ENCODE results near the gene PAF1.
A peak's percentile ranks its signal among the peaks of the same experiment; 100 is the strongest.

GRCh38 chr19:39407660-39408391, 16.9 kb upstream of the PAF1 start:
- no peak for TF ChIP-seq CTCF (IDR thresholded peaks at IDR 0.05 in 8 of 11, conservative IDR thresholded peaks at IDR 0.05 in 3 of 11)
- TF ChIP-seq POLR2A (IDR thresholded peaks at IDR 0.05) = peak in 2 of 3 donors; percentile 22 to 35
- TF ChIP-seq POLR2AphosphoS5 (IDR thresholded peaks at IDR 0.05) = peak; percentile 88 to 95 (median 91)

Measured in spleen (tissue), 7 donors.